KMS-11 (cell line): Measurements from ENCODE around the gene PARVA.

Experiments
- H2AFZ ChIP-seq: fragments of 200-600 bp; sonication (generic); 2 replicates; pipeline ENCODE4 v1.6.1; 2016; ENCODE audit warnings: antibody characterized with exemption, mixed run types, low read depth
- H3K27ac ChIP-seq: fragments of 200-600 bp; sonication (generic); 2 replicates; pipeline ENCODE4 v1.6.1; 2016; ENCODE audit warnings: mild to moderate bottlenecking, mixed run types
- H3K27me3 ChIP-seq: fragments of 200-600 bp; sonication (generic); 2 replicates; pipeline ENCODE4 v1.6.1; 2017; ENCODE audit warnings: mild to moderate bottlenecking, low read depth, mixed run types, moderate library complexity; ENCODE audit not compliant: insufficient read depth
- H3K36me3 ChIP-seq: fragments of 200-600 bp; sonication (generic); 2 replicates; pipeline ENCODE4 v1.6.1; 2017; ENCODE audit warnings: mild to moderate bottlenecking, mixed run types; ENCODE audit not compliant: insufficient read depth
- H3K4me1 ChIP-seq: fragments of 200-600 bp; sonication (generic); 2 replicates; pipeline ENCODE4 v1.6.1; 2016; ENCODE audit warnings: mild to moderate bottlenecking, low read depth, mixed run types; ENCODE audit not compliant: poor library complexity, severe bottlenecking
- H3K4me2 ChIP-seq: fragments of 200-600 bp; sonication (generic); 2 replicates; pipeline ENCODE4 v1.7.0; 2016; ENCODE audit warnings: mild to moderate bottlenecking, mixed run types
- H3K4me3 ChIP-seq: fragments of 200-600 bp; sonication (generic); IDR thresholded peaks from 2 replicates; pipeline ENCODE4 v1.6.1; 2017; ENCODE audit warnings: low read depth, low read length, mixed read lengths; ENCODE audit not compliant: insufficient read depth
- H3K79me2 ChIP-seq: fragments of 200-600 bp; sonication (generic); 2 replicates; pipeline ENCODE4 v1.6.1; 2016; ENCODE audit warnings: low read depth, mixed run types; ENCODE audit not compliant: insufficient read depth
- H3K9ac ChIP-seq: fragments of 200-600 bp; sonication (generic); 2 replicates; pipeline ENCODE4 v1.6.1; 2016; ENCODE audit warnings: mild to moderate bottlenecking, mixed run types
- H4K20me1 ChIP-seq: fragments of 200-600 bp; sonication (generic); 2 replicates; pipeline ENCODE4 v1.6.1; 2016; ENCODE audit warnings: mild to moderate bottlenecking, mixed run types; ENCODE audit not compliant: insufficient read depth
- CTCF ChIP-seq: fragments of 200-600 bp; sonication (generic); conservative IDR thresholded peaks from 2 replicates; pipeline ENCODE4 v1.6.1; 2017; ENCODE audit warnings: low read depth, mild to moderate bottlenecking, antibody characterized with exemption, low read length, moderate library complexity, mixed read lengths

The PARVA gene

GRCh38 chr11:12537778-12538401 lies 160.5 kb downstream of the PARVA start:
- Histone ChIP-seq H4K20me1 (no peaks in the 10 kb centered on the region), H2AFZ (no peak overlapping the region), H3K27ac (no peak overlapping the region), H3K27me3 (no peaks in the 10 kb centered on the region), H3K79me2 (no peaks in the 10 kb centered on the region), H3K9ac (no peak overlapping the region), H3K4me3 (no peak overlapping the region), H3K36me3 (no peaks in the 10 kb centered on the region), H3K4me1 (no peaks in the 10 kb centered on the region), H3K4me2 (no peak overlapping the region)
- TF ChIP-seq CTCF: no peak

GRCh38 chr11:12538889-12539421 lies 161.6 kb downstream of the PARVA start:
- Histone ChIP-seq H3K79me2 (no peaks in the 10 kb centered on the region), H3K27ac (no peak overlapping the region), H3K4me2 (no peak overlapping the region), H3K36me3 (no peaks in the 10 kb centered on the region), H3K4me3 (no peak overlapping the region), H3K9ac (no peak overlapping the region), H2AFZ (no peak overlapping the region), H3K27me3 (no peaks in the 10 kb centered on the region), H3K4me1 (no peaks in the 10 kb centered on the region), H4K20me1 (no peaks in the 10 kb centered on the region)
- no peak for TF ChIP-seq CTCF

GRCh38 chr11:12539572-12539971 lies 162.2 kb downstream of the PARVA start:
- Histone ChIP-seq H2AFZ (no peak overlapping the region), H3K9ac (no peak overlapping the region), H3K79me2 (no peaks in the 10 kb centered on the region), H3K4me1 (no peaks in the 10 kb centered on the region), H3K27ac (no peak overlapping the region), H3K27me3 (no peaks in the 10 kb centered on the region), H4K20me1 (no peaks in the 10 kb centered on the region), H3K36me3 (no peaks in the 10 kb centered on the region), H3K4me3 (no peak overlapping the region), H3K4me2 (no peak overlapping the region)
- no peak for TF ChIP-seq CTCF

GRCh38 chr11:12540075-12540680 lies 162.8 kb downstream of the PARVA start:
- TF ChIP-seq CTCF: no peak
- no peaks in the 10 kb centered on the region for H3K79me2 ChIP-seq
- no peaks in the 10 kb centered on the region for H4K20me1 ChIP-seq
- no peaks in the 10 kb centered on the region for H3K4me1 ChIP-seq
- no peaks in the 10 kb centered on the region for H3K36me3 ChIP-seq
- H3K4me2 ChIP-seq: no peak overlapping the region
- no peak overlapping the region for H3K4me3 ChIP-seq
- no peaks in the 10 kb centered on the region for H3K27me3 ChIP-seq
- no peak overlapping the region for H3K9ac ChIP-seq
- H2AFZ ChIP-seq: no peak overlapping the region
- H3K27ac ChIP-seq: no peak overlapping the region
